ENCODE measurements around the gene EBF3.

DNA sequence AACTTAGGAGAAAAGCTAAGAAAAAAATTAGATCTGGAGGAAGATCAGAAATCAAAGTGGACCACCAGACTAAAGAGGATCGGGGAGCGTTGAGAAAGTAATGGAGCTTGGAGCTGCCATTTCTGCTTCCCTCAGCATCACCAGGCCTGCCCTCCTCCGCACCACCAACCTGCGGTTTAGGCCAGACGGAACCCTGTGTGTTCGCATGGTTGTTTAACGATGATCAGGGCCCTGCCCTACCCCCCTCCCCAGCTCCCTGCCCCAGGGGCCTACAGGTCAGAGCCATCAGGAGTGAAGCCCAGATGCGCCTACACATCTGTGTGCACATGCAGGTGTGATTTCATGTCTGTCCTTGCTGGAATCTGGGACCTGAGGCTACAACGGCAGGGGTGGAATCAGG, 45.7 kb downstream of the EBF3 start:
- TF ChIP-seq, protein P1, sequence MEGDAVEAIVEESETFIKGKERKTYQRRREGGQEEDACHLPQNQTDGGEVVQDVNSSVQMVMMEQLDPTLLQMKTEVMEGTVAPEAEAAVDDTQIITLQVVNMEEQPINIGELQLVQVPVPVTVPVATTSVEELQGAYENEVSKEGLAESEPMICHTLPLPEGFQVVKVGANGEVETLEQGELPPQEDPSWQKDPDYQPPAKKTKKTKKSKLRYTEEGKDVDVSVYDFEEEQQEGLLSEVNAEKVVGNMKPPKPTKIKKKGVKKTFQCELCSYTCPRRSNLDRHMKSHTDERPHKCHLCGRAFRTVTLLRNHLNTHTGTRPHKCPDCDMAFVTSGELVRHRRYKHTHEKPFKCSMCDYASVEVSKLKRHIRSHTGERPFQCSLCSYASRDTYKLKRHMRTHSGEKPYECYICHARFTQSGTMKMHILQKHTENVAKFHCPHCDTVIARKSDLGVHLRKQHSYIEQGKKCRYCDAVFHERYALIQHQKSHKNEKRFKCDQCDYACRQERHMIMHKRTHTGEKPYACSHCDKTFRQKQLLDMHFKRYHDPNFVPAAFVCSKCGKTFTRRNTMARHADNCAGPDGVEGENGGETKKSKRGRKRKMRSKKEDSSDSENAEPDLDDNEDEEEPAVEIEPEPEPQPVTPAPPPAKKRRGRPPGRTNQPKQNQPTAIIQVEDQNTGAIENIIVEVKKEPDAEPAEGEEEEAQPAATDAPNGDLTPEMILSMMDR (IDR thresholded peaks at IDR 0.05) = no peak
- TF ChIP-seq POLR2A (IDR thresholded peaks at IDR 0.05) = no peak

Measured in Peyer's patch (tissue), 4 donors.